22Rv1 (cell line): ENCODE data around the gene LRP8.

Experiments
- ZFX ChIP-seq: fragments of 450-650 bp; IDR thresholded peaks from 2 replicates; pipeline ENCODE4 v1.6.1; 2017; ENCODE audit warnings: antibody characterized with exemption, borderline replicate concordance
- TF ChIP-seq, protein P1 (sequence below): fragments of 450-650 bp; IDR thresholded peaks from 2 replicates; pipeline ENCODE4 v1.5.1; 2017; ENCODE audit warnings: mild to moderate bottlenecking

DNA sequence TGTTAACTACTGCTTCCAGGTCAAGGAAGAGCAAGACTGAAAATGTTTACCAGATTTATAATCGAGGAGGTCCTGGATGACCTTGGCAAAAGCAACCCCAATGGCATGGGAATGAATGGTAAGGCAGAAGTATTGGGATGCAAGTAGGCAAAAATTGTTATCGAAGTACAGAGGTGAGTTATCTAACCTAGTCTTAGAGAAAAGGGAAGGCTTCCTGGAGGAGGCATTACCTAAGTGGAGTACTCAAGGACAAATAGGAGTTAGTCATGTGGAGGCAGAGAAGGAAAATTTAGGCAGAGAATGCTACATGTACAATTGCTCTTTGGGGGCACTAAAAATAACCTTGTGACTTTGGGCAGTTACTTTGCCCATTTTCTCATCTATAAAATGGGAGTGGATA, 86.0 kb downstream of the LRP8 start:
- TF ChIP-seq, protein P1, sequence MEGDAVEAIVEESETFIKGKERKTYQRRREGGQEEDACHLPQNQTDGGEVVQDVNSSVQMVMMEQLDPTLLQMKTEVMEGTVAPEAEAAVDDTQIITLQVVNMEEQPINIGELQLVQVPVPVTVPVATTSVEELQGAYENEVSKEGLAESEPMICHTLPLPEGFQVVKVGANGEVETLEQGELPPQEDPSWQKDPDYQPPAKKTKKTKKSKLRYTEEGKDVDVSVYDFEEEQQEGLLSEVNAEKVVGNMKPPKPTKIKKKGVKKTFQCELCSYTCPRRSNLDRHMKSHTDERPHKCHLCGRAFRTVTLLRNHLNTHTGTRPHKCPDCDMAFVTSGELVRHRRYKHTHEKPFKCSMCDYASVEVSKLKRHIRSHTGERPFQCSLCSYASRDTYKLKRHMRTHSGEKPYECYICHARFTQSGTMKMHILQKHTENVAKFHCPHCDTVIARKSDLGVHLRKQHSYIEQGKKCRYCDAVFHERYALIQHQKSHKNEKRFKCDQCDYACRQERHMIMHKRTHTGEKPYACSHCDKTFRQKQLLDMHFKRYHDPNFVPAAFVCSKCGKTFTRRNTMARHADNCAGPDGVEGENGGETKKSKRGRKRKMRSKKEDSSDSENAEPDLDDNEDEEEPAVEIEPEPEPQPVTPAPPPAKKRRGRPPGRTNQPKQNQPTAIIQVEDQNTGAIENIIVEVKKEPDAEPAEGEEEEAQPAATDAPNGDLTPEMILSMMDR, result no peak
- TF ChIP-seq ZFX, result no peak
